HG03571 (cell line): ENCODE results near the gene NHP2.
A peak's percentile ranks its signal among the peaks of the same experiment; 100 is the strongest.

Source experiments
- ATAC-seq: cut with Tn5 transposase; IDR thresholded peaks from one replicate; pipeline ENCODE4 v1.9.1; 2021; ENCODE audit not compliant: unreplicated experiment

NHP2 gene

DNA sequence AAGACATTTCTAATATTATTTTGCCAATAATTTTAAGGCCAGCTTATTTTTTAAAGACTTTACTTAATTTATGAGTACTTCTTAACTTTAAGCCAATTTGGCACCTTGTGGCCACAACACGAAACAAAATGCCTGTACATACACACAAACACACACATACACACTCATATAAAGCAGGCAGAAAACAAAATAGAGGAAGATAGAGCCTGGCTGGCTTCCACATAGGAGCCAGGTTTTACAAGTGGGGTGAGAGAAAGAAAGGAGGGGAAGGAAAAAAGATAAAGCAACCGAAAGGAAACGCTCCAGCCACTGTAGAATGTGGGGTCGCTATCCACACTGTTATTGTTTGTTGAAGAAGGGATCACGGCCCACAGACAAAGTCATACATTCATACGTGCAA is 23.1 kb upstream of the NHP2 start:
- no peak for ATAC-seq

DNA sequence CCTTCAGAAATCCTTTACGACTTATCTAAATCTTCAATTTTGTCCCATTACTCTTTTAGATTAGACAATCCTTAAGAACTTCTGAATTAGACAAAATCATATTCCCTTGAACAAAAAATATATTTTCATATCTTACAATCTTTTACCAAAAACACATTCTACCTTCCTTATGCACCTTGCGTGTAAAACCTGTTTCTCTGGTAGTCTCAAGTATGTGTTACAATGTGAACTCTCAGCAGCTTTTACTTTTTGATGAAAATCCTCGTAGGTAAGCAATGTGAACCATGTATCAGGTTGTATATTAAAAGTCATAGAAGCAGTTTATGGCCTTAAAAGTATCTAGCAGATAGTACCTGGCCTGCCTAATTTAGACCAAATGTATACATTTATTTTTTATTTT is 20.8 kb upstream of the NHP2 start:
- ATAC-seq, result no peak

DNA sequence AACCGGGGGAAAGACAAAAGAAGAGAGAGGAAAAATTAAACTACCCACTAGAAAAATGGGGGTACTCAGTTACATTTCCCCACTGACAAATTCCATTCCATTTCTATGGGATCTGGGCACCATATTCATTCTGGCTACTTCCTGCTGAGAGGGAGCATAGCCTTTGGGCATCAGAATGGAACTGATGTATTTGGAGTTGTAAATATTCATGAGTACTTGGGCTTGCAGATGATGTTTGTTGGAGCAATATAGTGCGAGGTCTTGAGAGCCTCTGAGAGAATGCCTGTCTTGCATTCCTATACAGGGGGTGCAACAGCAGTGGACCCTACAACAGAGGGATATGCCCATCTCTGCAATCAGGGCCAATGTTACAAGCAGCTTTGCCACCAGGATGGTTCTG is 16.8 kb upstream of the NHP2 start:
- no peak for ATAC-seq

DNA sequence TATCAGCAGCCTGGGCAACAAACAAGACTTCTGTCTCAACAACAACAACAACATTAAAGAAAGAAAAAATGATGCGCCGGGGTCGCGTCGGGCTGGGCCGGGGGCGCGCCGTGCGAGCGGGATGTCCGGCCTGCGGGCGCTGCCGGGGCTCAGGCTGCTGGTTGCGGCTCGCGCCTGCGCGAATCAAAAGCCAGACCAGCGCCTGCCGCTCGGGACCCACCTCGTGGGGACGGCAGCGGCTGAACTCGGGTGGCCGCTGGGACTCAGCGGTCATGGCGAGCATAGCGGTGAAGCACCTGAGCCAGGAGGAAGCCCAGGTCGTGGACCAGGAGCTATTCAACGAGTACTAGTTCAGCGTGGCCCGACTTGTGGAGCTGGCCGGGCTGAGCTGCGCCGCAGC is 11.9 kb upstream of the NHP2 start:
- ATAC-seq, result no peak

DNA sequence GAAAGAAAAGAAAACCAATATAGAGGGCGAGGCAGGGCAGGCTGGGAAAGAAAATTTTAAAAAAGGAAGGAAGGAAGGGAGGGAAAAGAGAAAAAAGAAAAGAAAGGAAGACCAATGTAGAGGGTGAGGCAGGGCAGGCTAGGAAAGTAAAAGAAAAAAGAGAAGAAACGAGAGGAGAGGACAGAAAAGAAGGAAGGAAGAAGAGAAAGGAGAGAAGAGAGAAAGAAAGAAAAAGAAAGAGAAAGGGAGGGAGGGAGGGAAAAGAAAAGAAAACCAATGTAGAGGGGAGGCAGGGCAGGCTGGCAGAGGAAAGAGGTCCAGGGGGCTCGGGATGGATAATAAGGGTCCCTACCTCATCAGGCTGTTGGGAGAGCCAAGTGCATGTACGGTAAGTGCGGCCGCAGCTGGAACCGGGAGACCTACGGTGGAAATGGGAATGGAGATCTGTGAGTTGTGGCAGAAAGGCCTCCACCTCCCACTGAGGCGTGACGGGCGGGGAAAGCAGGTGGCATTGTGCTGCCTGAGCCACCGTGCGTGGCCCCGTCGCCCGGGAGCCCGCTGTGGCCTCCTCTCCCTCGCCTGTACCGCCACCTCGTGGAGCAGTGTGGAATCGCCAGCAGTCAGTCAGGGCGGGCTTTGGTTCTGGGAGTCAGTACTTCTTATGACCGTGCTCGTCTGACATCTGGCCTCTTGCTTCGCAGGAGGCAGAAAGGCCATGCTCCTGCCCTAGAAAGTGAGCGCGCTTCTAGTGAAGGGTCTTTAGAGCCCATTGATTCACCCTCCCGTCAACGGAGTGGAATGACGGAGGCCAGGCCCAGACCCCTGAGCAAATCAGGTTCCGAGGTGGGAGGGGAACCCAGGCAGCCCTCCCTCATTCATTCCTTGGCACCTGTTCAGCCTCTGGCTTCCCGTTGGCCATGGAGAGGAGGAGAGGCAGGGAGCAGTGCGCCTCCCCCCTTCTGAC is 10.4 kb upstream of the NHP2 start:
- ATAC-seq, result peak; percentile 83

DNA sequence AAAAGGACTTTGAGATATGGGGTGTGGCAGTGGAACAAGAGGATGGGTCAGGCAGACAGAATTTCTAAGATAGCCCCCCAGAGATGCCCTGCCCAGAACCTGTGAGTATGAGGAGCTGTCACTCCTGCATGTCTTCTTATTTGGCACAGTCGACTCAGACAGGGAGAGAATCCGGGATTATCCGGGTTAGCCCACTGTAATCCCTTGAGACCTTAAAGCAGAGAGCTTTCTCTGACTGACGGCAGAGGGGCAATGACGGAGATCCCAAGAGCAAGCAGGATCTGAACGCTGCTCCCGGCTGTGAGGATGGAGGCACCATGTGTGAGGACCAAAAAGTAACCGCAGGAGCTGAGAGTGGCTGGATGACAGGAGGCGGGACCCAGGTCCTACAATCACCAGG is 8.8 kb upstream of the NHP2 start:
- no peak for ATAC-seq

DNA sequence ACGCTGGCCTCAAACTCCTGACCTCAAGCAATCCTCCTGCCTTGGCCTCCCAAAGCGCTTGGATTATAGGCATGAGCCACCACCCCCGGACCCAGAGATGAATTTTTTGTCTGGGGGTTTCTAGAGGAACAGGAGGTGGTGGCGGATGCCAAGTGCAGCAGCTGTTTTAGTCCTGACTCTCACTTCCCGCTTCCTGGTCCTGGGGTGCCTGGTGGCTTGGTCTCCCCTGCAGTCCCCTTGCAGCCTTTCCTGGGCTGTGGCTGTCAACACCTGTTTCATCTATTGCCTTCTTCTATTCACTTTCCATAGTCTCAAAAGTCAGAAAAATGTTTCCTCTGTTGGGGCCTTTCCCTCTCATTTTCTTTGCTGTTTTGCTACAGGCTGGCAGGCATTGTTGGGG is 6.5 kb upstream of the NHP2 start:
- ATAC-seq, result no peak

DNA sequence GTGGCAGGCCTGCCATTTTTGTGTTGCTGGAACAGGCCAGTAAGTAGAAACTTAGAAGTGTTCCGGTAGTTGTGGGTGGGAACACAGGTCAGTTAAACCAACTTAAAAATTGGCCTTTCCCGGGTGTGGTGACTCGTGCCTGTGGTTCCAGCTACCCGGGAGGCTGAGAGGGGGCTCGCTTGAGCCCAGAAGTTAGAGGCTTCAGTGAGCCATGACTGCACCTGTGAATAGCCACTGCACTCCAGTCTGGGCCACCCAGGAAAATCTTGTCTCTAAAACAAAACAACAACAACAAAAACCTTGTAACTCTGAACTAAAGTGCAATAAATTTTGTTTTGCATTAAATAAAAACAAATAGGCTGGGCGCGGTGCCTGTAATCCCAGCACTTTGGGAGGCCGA is 1.4 kb upstream of the NHP2 start:
- ATAC-seq, result no peak

DNA sequence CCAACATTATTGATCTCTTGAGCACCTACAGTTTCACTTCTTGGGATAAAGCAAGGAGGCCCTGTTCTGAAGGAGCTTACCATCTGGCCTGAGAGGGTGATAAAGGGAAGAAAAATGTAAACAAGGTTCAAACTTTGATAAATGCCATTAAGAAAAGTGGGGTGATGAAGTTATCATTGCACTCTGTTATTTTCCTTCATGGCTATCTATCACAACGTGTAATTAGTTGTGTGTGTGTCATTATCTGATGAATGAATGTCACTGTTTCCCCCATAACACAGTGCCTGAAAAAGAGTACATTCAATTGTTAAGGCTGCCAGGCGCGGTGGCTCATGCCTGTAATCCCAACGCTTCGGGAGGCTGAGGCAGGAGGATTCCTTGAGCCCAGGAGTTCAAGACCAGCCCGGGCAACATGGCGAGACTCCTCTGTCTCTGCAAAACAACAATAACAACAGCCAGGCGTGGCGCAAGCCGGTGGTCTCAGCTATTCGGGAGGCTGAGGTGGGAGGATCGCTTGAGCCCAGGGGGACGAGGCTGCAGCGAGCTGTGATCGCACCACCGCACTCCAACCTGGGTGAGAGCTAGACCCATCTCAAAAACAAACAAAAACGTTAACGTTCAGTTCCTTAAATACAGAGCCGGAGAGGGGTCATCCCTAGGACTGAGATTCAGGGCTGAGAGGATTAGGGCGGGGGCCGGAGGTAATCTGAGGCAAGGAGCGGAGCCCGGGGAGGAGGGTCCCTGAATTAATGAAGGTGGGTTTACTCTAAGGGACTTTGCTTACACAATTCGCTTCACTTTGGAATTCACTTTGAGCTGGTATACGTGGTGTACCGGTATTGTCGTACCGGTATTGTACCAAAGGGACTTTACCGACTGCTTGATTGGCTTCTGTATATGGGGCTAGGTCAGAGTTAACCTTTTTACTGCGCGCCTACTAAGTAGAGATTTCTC is 917 bp downstream of the NHP2 start:
- no peak for ATAC-seq

DNA sequence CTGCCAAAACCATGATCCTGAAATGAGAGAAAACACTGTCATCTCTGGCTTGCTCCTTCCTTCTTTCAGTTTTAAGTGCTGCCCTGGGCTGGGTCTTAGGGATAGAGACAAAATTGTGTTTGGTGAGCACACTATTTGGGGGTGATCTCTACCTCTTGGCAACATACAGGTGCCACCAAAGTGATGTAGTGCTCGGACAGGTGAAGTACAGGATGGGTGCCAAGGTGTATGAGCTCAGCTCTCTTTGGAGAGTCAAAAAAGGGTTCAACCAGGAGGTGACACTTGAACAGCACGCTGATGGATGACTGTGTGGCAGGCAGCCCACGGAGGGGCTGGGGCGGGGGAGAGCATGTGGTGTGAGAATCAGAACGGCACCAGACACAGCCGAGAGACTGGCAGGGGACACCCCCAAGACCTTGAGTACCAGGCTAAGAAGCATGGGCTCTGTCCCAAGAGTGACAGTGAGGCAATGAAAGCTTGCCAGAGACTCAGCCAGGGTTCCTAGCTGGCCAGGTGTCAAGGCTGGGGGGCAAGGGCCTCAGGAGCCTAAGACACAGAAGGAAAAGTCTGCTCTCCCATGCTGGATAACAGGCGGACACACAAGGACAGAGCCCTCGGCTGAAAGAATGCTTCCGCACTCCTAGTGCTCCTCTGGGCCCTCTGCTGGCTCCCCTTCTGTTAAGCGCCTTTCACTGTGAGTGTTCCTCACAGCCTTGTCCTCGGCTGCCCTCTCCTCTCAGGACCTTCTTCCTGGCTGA is 2.5 kb downstream of the NHP2 start:
- ATAC-seq, result no peak

DNA sequence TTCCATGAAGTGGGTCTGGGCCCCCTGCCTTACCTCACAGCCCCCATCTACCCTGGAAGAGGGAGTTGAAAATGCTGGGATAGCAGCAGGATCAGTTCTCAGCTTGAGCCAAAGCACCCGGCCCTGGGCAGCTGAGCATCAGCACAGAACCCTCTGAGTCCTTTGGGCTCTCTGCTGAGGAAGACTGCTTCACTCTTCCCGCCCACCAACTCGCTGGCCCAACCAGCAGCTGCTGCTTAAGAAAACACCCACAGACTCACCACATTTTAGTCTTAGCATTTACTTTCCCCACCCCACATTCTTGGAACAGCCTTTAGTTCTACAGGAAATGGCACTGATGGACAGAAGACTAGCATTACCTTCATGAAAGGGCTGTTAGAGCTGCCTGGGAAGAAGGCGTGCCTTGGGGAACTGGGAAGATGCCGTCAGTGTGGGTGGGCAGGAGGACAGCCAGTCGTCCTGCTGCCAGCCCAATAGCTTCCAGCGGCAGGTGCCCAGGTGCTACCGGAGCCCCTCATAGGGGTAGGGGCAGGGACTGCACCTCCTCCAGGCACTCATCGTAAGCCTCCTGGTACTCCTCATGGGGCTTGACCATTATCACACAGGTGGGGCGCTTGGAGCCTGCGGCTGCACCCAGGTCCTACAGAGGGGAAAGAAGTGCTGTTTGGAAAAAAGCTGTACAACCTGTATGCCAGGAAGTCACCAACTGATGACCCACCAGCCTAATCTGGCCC is 4.3 kb downstream of the NHP2 start:
- ATAC-seq, result no peak

DNA sequence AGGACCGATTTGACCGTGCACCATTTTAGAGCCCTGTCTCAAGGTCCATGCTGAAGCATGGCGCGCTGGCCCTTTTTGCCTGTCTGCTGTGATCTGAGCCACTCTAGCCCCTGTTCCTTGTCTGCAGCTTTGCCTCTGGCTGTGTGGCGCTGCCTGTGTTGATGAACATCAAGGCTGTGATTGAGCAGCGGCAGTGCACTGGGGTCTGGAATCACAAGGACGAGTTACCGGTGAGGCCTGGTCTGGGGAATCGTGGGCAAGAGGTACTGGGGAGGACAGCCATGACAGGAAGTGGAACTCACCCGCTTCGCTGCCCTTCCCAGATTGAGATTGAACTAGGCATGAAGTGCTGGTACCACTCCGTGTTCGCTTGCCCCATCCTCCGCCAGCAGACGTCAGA is 6.3 kb downstream of the NHP2 start:
- ATAC-seq, result no peak

DNA sequence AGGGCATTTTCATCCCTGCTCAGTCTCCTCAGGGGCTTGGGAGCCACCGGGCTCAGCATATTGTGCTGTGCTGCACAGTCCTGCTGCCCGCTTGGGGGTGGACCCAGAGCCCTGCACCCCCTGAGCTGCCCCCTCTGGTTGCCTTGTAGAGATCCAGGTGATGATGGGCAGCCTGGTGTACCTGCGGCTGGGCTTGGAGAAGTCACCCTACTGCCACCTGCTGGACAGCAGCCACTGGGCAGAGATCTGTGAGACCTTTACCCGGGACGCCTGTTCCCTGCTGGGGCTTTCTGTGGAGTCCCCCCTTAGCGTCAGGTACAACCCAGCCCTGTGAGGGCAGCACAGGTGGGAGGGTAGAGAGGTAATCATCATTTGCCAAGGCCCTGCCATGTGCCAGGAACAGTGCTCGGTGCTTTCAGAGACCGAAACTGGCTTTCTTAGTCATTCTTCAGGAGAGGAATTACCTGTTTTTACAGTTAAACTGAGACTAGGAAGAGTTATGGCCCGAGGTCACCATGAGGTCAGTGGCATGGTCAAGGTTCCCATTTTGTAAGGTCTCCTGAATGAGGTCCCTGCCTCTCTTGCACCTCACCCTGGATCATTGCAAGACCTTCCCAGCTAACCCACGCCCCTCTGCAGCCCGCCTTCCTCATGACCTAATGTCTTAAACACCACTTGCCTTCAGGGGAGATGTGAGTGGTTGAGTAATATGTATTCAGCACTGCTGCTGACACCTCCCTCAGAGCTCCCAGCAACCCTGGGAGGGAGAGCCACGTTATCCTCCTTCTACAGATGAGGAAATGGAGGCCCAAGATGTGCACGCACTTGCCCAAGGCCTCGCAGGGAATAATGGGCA is 7.5 kb downstream of the NHP2 start:
- ATAC-seq, result peak; percentile 53

DNA sequence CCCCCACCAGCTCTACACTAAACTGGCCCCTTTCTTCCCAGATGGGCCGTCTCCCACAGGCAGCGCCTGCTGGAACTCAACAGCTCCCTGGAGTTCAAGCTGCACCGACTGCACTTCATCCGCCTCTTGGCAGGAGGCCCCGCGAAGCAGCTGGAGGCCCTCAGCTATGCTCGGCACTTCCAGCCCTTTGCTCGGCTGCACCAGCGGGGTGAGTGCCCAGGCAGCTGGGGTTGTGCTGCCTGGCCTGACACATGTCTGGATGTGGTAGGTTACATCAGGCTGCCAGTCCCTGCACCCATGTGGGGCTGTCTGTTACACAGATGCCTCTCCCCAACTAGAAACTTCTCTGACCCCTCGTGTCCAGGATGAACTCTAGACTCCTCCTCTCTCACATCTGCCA is 9.8 kb downstream of the NHP2 start:
- ATAC-seq, result no peak

DNA sequence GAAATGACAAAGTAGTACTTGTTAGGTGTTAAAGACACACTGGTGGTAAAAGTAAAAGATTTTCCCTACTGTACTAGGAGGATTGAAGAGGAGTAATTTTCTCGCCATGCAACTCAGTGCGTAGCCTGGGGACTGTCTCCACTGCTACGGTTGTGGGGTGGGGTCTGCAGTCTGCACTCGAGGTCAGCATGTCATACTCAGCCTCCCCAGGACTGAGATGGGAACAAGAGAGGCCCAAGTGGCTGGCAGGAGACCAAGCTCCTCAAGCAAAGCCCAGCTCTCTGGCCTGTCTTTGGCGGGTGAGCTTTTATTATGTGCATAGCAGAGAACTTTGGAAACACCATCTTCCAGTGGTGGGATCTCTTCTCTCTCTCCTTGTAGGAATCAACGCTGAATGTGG is 10.4 kb downstream of the NHP2 start:
- no peak for ATAC-seq

DNA sequence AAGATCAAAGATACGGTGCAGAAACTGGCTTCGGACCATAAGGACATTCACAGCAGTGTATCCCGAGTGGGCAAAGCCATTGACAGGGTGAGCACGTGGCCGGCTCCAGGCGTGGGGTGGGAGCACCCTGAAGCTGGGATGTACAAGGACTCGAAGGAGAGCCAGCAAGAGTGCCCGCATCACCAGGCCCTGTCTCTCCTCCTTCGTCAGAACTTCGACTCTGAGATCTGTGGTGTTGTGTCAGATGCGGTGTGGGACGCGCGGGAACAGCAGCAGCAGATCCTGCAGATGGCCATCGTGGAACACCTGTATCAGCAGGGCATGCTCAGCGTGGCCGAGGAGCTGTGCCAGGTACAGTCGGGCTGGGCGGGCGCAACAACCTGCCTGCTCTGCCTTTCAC is 11.0 kb downstream of the NHP2 start:
- no peak for ATAC-seq

DNA sequence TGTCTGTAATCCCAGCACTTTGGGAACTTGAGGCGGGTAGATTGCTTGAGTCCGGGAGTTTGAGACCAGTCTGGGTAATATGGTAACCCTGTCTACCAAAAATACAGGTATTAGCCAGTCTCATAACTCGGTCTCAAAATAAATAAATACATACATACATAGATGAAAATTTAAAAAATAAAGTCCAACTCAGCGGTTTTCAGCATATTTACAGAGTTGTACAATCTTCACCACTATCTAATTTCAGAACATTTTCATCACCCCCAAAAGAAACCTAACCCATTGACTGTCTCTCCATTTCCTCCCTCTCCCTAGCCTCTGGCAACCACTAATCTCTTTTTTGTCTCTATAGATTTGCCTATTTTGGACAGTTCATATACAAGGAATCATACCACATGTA is 12.1 kb downstream of the NHP2 start:
- ATAC-seq, result no peak

DNA sequence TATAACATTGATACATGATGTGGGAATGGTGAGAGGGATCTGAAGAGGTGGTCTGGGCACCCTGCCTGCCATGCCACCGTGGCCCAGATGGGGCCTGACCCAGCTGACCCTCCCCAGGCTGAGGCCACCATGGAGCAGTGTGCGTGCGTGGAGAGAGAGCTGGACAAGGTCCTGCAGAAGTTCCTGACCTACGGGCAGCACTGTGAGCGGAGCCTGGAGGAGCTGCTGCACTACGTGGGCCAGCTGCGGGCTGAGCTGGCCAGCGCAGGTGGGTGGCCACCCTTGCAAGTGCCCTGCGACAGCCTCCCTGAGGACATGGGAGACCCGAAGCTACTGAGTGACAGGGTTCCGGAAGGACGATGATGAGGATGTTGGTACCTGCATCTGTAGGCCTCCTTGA is 15.7 kb downstream of the NHP2 start:
- ATAC-seq, result no peak

DNA sequence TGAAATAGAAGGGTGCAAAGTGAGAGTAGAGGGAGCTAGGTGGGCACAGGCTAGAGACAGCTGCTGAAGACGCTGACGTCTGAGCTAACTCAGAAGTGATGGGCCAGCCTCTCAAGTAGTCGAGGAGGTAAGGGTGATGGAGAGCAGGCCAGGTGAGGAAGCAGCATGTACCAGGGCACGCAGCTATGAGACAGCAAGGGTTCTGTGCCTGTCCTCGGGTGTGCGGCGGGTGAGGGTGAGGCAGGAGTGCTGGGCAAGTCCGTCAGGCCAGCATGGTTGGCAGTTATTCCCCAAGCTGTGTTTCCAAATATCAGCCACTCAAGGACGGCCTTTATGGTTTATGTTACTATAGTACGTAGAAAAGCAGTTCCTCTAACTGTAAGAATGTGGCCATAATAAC is 16.7 kb downstream of the NHP2 start:
- no peak for ATAC-seq
